Activated naive CD8-positive, alpha-beta T cell treated with anti-CD3 and anti-CD28 coated beads for 36 hours (primary cell): ENCODE results near the gene BTF3. TPM values are rescaled to one million over a fixed set of nuclear protein-coding genes. Genes with fewer than 3 reads are reported as not detected.
"Not testable (repeated sequence)": the region's sequence is repeated elsewhere in the genome, so short reads cannot be mapped to it uniquely, and the experiment has no call there.

Experiments used
- DNase-seq: peaks from one replicate; pipeline ENCODE4 v3.0.0; 2021
- H3K27ac Mint-ChIP-seq: one replicate; pipeline ENCODE4 v1.8.0; 2022; ENCODE audit warnings: mild to moderate bottlenecking, moderate library complexity, mixed read lengths
- H3K27me3 Mint-ChIP-seq: one replicate; pipeline ENCODE4 v1.8.0; 2022; ENCODE audit warnings: mild to moderate bottlenecking, mixed read lengths
- H3K36me3 Mint-ChIP-seq: one replicate; pipeline ENCODE4 v1.8.0; 2021; ENCODE audit warnings: mild to moderate bottlenecking, mixed read lengths
- H3K4me1 Mint-ChIP-seq: one replicate; pipeline ENCODE4 v1.8.0; 2021; ENCODE audit warnings: mixed read lengths
- H3K4me3 Mint-ChIP-seq: one replicate; pipeline ENCODE4 v1.8.0; 2022; ENCODE audit warnings: mild to moderate bottlenecking, moderate library complexity, mixed read lengths
- H3K9me3 Mint-ChIP-seq: one replicate; pipeline ENCODE4 v1.8.0; 2022; ENCODE audit warnings: mixed read lengths
- total RNA-seq, 2 experiments: library from RNA; stranded (reverse); gene quantifications; one replicate each; pipeline ENCODE4 v1.2.3, GENCODE V29; 2021

The BTF3 gene
- 1,000 to 10,000 TPM; 1,092 to 1,163 TPM for total RNA-seq

DNA sequence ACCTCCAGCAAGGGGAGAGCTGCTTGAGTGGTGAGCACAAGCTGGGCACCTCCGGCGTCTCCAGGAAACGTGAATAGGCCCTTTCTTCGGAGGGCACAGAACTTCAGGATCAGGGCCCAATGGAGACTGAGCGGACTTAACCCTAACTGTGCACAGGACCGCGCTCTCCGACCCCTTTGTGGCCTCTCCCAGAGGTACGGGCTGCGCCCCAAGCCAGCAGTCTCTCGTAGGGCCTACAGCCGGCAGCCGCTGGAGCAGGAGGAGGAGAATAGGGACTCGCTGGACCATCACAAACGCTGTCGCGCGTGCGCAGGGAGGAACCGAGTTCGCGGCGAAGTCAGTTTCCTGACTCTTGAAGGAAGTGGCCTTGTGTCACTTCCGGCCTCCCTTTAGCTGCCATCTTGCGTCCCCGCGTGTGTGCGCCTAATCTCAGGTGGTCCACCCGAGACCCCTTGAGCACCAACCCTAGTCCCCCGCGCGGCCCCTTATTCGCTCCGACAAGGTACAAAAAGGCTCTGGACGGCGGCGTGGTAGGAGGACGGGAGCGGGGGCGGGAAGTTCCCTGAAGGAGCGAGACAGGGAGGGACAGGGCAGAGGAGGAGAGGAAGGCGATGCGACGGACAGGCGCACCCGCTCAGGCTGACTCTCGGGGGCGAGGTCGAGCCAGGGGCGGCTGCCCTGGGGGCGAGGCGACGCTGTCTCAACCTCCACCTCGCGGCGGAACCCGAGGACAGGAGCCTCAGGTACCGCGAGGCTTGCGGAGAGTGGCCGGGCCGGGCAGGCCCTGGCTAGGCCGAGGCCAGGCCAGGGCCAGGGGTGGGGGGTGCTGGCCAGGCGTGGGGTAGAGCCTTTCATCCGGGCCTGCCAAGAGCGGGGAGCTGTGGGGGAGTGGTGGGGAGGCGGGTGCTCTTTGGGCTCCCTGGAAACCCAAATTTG is at the start of gene BTF3:
TSS of gene BTF3 (plus strand) at position 386 of the 936 bp plus-strand sequence. CDS start at position 612, 226 bp downstream.
- H3K36me3 Mint-ChIP-seq: peaks cover 42% of the 10 kb centered on the region

DNA sequence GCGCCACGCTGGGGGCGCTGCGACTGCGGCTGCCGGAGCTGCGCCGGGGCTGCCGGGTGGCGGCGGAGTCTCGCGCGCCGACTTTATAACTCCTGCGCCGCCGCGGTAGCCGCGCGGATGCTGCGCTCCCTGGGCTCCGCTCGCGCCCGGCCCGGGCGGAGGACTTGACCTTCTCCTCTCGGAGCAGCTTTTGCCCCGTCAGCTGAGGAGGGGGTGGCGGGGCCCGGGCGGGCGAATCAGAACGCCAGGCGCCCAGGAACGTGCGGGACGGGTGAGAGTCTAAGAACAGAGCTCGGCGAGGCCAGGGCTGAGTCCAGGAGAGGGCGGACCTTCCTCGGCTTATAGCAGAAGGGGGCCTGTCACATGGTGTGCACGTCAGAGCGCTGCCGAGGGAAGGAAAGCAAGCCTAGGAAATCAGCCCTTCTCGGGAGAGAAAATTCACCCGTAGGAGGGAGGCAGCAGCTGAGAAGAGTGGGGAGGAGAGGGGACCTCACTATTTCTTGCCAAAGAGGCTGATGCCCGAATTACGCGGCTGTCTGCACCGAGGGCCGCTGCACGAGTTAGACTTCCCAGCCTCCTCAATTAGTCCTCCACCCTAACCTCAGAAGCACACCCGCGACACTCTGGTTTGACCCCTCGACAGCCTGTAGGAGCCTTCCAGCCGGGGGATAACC is 49.6 kb upstream of the BTF3 start, which contains the start of gene FOXD1:
TSS of gene FOXD1 (minus strand) at position 315 of the 674 bp plus-strand sequence. CDS start 415 bp downstream, outside the sequence.
- Mint-ChIP-seq H3K4me1 (peaks cover 17% of the 10 kb centered on the region), H3K9me3 (peaks cover 2% of the 10 kb centered on the region), H3K36me3 (peaks cover 2% of the 10 kb centered on the region), H3K4me3 (peak within 1 kb of the TSS; percentile 77), H3K27ac (peak within 1 kb of the TSS; percentile 8), H3K27me3 (peaks cover 89% of the 10 kb centered on the region)
- DNase-seq: peak; percentile 50

More for the DNA sequence above, at the start of gene BTF3:
- Mint-ChIP-seq H3K4me1 (peaks cover 24% of the 10 kb centered on the region), H3K9me3 (no peaks in the 10 kb centered on the region), H3K27ac (peak within 1 kb of the TSS; percentile 99), H3K27me3 (peaks cover 3% of the 10 kb centered on the region), H3K4me3 (peak within 1 kb of the TSS; percentile 97)
- DNase-seq: peak; percentile 92

DNA sequence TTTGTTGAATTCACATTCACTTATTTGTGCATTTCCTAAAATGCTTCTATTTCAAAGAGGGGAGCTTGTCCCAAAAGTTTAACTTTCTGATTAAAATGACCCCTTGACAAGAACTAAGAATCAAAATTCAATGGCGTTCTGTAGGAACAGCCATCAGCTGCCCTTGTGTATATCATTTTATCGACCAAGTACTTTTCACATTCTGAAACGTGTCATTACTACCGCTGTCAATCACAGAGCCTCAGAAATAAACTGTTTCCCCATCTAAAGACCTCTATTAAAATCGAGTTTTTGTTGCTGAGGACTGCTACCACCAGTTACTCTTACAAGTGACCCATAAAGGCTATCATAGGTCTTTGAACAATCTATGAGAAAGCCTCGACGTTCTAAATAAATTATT is 48.1 kb upstream of the BTF3 start:
- DNase-seq: no peak
- peaks cover 88% of the 10 kb centered on the region for H3K27me3 Mint-ChIP-seq
- H3K9me3 Mint-ChIP-seq: no peaks in the 10 kb centered on the region
- H3K36me3 Mint-ChIP-seq: peaks cover 2% of the 10 kb centered on the region
- no peak overlapping the region for H3K27ac Mint-ChIP-seq
- peaks cover 15% of the 10 kb centered on the region for H3K4me1 Mint-ChIP-seq
- H3K4me3 Mint-ChIP-seq: no peak overlapping the region

DNA sequence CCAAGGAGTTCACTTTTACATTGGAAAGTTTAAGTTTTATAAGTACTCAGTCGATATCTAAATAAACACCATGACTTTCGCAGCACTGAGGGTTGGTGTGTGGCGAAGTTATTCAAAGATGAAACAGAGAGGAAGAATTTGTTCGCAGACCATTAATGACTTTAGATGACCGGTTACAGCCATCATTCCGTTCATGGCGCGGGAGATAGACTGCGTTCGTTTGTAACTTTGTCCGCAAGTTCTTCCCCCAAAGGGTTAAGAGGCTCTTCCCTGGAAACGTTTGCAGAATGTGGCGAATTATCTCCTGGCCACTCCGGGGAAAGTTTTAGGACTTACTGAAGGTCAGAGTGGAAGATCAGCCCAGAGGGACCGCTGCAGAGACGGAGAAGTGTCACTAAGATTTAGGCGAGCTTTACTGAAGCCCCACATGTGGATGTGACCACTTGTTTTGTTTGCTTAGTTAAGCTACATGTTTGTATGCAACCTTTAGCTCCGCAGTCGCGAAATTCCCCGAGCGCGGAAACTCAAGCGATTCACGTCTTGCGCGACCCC is 47.5 kb upstream of the BTF3 start:
- Mint-ChIP-seq H3K27me3 (peaks cover 88% of the 10 kb centered on the region), H3K9me3 (no peaks in the 10 kb centered on the region), H3K36me3 (peaks cover 2% of the 10 kb centered on the region), H3K4me1 (peaks cover 15% of the 10 kb centered on the region), H3K27ac (no peak overlapping the region), H3K4me3 (no peak overlapping the region)
- DNase-seq: no peak

DNA sequence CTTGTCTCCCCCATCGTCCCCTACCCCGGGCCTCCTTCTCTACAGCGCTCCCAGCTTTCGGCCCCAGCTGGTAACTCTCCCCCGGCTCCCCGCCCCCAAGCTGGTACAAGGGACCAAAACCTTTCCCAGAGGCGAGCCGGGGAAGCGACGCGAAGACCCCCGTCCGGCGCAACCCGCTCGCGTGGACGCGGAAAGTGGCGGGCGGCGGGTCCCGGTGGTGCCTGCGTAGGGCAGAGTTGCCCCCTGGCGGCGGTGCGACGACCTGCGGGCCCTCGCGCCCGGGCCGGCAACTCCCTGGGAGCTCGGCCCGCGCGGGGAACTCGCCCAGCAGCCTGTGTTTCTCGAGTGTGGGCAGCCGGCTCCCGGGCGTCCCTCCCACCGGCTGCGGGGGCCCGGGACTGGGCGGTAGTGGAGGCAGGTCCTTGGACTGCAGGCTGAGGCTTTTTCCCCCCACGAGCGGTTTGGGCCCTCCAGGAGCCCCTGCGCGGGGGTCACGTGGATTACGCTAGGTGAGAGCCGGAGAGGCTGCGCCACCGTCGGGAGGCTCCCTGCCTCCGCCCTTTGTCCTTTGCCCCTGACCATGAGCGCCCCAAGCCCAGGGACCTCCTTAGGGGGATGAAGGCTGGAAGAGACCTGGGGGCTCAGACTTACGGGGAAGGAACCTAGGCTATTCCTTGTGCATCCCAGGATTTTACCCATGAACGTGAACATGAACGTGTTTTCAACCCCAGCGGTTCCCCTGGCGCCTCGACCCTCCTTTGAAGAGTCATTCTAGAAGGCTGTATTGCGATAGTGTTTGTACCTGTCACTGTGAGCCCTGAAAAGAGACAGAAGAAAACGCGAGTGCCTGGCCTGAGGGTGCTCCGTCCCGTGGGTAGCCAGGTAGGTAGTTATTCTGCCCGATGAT is 46.8 kb upstream of the BTF3 start:
- peaks cover 14% of the 10 kb centered on the region for H3K4me1 Mint-ChIP-seq
- no peaks in the 10 kb centered on the region for H3K9me3 Mint-ChIP-seq
- H3K27me3 Mint-ChIP-seq: peaks cover 88% of the 10 kb centered on the region
- H3K27ac Mint-ChIP-seq: no peak overlapping the region
- H3K36me3 Mint-ChIP-seq: peaks cover 2% of the 10 kb centered on the region
- peak; percentile 75 for DNase-seq
- H3K4me3 Mint-ChIP-seq: no peak overlapping the region

DNA sequence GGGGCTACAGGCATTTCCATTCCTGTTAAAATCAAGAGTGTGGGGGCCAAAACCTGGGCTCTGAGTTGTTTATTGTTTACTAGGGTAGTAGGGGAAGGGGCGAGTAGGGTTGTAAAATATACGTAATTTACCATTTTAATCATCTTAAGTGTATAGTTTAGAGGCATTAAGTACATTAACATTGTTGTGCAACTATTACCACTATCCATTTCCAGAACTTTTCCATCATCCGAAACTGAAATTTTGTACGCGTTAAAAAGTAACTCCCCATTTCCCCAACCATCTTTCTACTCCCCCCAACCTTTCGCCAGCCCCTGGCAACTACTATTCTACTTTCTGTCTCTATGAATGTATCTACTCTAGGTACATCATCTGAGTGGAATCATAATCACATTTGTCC is 46.0 kb upstream of the BTF3 start:
- H3K27me3 Mint-ChIP-seq: peaks cover 91% of the 10 kb centered on the region
- no peak overlapping the region for H3K4me3 Mint-ChIP-seq
- H3K36me3 Mint-ChIP-seq: peaks cover 2% of the 10 kb centered on the region
- H3K4me1 Mint-ChIP-seq: peaks cover 13% of the 10 kb centered on the region
- no peak overlapping the region for H3K27ac Mint-ChIP-seq
- no peaks in the 10 kb centered on the region for H3K9me3 Mint-ChIP-seq
- DNase-seq: no peak

DNA sequence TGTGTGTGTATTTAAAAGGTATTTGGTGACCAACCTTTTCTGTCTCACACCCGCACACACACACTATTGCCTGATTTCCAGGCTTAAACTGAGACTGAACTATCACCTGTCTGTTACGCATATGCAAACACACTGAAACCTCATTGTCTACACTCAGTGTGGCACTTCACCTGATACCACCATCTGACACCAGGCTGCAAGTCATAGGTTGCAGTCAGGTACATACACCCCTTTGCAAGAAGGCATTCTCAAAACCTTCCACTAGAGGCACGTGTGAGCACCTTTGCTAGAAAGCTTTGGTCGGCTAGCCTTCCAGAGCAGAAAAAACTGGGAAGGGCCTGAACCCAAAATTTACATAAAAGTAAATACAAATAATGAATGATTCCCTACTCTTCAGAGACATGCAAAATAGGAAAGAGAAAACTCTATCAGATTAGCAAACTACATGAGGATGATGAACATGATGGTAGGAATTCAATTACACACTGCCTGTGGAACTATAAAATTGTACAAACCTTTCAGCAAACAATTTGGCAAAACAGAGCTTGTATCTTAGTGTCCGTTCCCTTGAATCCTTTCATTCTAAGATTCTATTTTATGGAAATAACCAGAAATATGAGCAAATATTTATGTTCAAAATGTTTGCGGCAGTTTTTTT is 43.7 kb upstream of the BTF3 start:
- no peak overlapping the region for H3K27ac Mint-ChIP-seq
- no peak overlapping the region for H3K4me3 Mint-ChIP-seq
- H3K9me3 Mint-ChIP-seq: no peaks in the 10 kb centered on the region
- no peaks in the 10 kb centered on the region for H3K36me3 Mint-ChIP-seq
- peaks cover 88% of the 10 kb centered on the region for H3K27me3 Mint-ChIP-seq
- no peak for DNase-seq
- peaks cover 5% of the 10 kb centered on the region for H3K4me1 Mint-ChIP-seq

DNA sequence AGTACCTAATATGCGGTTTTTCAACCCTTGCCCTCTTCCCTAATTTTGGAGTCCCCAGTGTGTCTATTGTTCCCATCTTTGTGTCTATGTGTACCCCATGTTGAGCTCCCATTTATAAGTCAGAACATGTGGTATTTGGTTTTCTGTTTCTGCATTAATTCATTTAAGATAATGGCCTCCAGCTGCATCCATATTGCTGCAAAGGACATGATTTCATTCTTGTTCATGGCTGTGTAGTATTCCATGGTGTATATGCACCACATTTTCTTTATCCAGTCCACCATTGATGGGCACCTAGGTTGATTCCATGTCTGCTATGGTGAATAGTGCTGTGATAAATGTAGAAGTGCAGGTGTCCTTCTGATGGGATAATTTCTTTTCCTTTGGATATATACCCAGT is 41.8 kb upstream of the BTF3 start:
- not testable (repeated sequence) for H3K4me1 Mint-ChIP-seq, H3K27ac Mint-ChIP-seq, DNase-seq, H3K36me3 Mint-ChIP-seq, H3K9me3 Mint-ChIP-seq, H3K4me3 Mint-ChIP-seq
- H3K27me3 Mint-ChIP-seq: peaks cover 86% of the 10 kb centered on the region

DNA sequence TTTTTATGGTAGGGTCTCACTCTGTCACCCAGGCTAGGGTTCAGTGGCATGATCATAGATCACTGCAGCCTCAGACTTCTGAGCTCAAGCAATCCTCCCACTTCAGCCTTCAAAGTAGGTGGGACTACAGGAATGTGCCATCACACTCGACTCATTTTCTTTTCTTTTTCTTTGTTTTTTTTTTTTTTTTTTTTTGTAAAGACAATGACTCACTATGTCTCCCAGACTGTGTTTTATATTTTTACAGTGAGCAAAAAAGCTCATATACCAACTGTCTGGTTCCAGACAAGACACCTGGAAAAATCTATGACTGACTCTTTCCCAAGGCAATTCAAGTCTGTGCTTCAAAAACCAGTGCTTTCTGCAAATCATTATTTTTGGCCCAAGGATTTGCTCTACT is 38.9 kb upstream of the BTF3 start:
- Mint-ChIP-seq H3K27ac (no peak overlapping the region), H3K27me3 (peaks cover 64% of the 10 kb centered on the region), H3K9me3 (no peaks in the 10 kb centered on the region), H3K4me3 (no peak overlapping the region), H3K36me3 (no peaks in the 10 kb centered on the region), H3K4me1 (no peaks in the 10 kb centered on the region)
- DNase-seq: no peak

DNA sequence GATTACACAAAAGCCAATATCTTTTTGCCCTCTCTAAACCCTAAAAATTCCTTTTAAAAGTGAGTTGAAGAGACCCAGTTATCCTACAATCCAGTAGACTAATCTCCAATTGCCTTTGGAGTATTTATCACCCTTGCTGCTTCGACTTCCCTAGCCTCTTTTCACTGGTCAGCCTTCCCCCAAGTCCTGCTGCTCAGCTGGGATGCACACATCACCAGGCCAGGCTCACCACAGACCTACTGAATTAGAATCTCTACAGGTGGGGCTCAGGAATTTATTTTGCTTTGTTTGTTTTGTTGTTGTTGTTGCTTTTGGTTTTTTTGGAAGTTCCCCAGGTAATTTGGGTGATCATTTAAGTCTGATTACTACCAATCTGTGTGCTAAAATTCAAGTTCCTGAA is 38.1 kb upstream of the BTF3 start:
- Mint-ChIP-seq H3K4me3 (no peak overlapping the region), H3K27me3 (peaks cover 59% of the 10 kb centered on the region), H3K4me1 (no peaks in the 10 kb centered on the region), H3K36me3 (no peaks in the 10 kb centered on the region), H3K9me3 (no peaks in the 10 kb centered on the region), H3K27ac (no peak overlapping the region)
- DNase-seq: no peak

DNA sequence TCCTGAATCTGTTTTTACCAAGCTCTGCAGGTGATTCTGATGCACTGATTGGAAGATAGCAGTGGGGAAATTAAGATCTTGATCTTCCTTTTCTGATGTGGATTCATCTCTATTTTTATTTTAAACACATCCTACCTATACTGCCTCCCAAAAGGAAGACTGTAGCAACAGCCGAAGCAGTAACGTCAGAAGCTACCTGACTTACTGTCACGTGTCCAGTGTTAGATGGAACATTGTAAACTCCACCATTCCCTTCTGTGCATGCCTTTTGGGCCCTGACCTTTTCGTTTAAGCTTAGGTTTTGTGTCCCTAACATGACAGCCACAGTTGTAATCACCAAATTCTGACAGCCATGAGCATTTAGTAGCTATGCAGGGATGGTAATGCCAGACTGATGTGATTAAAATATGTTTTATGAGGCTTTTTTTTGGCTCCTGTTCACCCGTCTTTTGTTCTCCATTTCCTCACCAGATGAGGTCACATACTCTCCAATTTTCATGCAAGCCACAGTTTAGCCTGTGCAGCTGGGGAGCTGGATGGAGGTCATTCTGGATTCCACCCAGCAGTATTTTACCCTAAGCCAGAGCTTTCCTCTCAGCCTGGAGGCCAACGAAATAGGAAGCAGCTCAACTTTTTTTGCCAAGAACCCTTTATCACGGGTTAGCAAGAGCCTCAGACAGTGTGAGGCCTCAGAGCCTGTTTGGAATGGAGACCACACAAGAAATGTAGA is 34.1 kb upstream of the BTF3 start:
- peaks cover 39% of the 10 kb centered on the region for H3K27me3 Mint-ChIP-seq
- no peaks in the 10 kb centered on the region for H3K36me3 Mint-ChIP-seq
- H3K9me3 Mint-ChIP-seq: no peaks in the 10 kb centered on the region
- H3K4me1 Mint-ChIP-seq: no peaks in the 10 kb centered on the region
- no peak for DNase-seq
- no peak overlapping the region for H3K27ac Mint-ChIP-seq
- no peak overlapping the region for H3K4me3 Mint-ChIP-seq

DNA sequence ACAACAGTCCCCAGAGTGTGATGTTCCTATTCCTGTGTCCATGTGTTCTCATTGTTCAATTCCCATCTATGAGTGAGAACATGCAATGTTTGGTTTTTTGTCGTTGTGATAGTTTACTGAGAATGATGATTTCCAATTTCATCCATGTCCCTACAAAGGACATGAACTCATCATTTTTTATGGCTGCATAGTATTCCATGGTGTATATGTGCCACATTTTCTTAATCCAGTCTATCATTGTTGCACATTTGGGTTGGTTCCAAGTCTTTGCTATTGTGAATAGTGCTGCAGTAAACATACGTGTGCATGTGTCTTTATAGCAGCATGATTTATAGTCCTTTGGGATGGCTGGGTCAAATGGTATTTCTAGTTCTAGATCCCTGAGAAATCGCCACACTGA is 29.6 kb upstream of the BTF3 start:
- not testable (repeated sequence) for H3K4me3 Mint-ChIP-seq, H3K27ac Mint-ChIP-seq, DNase-seq, H3K9me3 Mint-ChIP-seq, H3K4me1 Mint-ChIP-seq, H3K36me3 Mint-ChIP-seq
- H3K27me3 Mint-ChIP-seq: peaks cover 37% of the 10 kb centered on the region

DNA sequence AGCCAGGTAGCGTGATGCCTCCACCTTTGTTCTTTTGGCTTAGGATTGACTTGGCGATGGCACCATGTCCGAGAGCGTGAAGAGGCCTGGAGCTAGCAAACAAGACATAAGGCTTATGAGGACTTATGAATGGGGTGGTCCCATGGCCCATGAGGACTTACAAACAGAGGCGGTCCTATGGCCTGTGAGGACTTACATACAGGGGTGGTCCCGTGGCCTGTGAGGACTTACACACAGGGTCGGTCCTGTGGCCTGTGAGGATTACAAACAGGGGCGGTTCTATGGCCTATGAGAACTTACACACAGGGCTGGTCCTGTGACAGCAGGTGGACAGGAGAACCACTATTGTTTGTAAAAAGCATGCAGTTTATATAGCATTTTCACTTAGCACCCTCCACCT is 28.4 kb upstream of the BTF3 start:
- H3K4me1 Mint-ChIP-seq: no peaks in the 10 kb centered on the region
- no peaks in the 10 kb centered on the region for H3K36me3 Mint-ChIP-seq
- H3K27me3 Mint-ChIP-seq: peaks cover 34% of the 10 kb centered on the region
- H3K27ac Mint-ChIP-seq: no peak overlapping the region
- DNase-seq: no peak
- H3K9me3 Mint-ChIP-seq: no peaks in the 10 kb centered on the region
- no peak overlapping the region for H3K4me3 Mint-ChIP-seq
